Neural cell (in vitro differentiated cells): ENCODE measurements around the gene ZNF587. TPM values are rescaled to one million over a fixed set of nuclear protein-coding genes. Genes with fewer than 3 reads are reported as not detected.

Source experiments
- H2AFZ ChIP-seq: fragments of 200-600, 300-800 bp; sonication (generic), shearing (Covaris generic); 2 replicates; pipeline ENCODE4 v1.6.0; 2014; ENCODE audit warnings: low read depth, mild to moderate bottlenecking, antibody characterized with exemption, low read length, moderate library complexity
- H3F3A ChIP-seq: fragments of 200-600 bp; shearing (Covaris generic); 2 replicates; pipeline ENCODE4 v1.6.1; 2016; ENCODE audit warnings: mild to moderate bottlenecking, moderate library complexity, mixed read lengths, antibody characterized with exemption, low read length; ENCODE audit not compliant: insufficient read depth, poor library complexity, severe bottlenecking
- H3K27ac ChIP-seq: fragments of 200-600, 300-800 bp; sonication (generic), shearing (Covaris generic); 2 replicates; pipeline ENCODE4 v1.5.1; 2014; ENCODE audit warnings: mild to moderate bottlenecking, low read length, moderate library complexity
- H3K27me3 ChIP-seq: fragments of 300-800, 200-600 bp; sonication (generic), shearing (Covaris generic); 2 replicates; pipeline ENCODE4 v1.6.0; 2014; ENCODE audit warnings: mild to moderate bottlenecking, low read depth, low read length, moderate library complexity; ENCODE audit not compliant: insufficient read depth
- H3K36me3 ChIP-seq: fragments of 300-800, 200-600 bp; sonication (generic), shearing (Covaris generic); 2 replicates; pipeline ENCODE4 v1.5.1; 2014; ENCODE audit warnings: mild to moderate bottlenecking, antibody characterized with exemption, low read length, moderate library complexity; ENCODE audit not compliant: insufficient read depth
- H3K4me2 ChIP-seq: fragments of 300-800, 200-600 bp; sonication (generic), shearing (Covaris generic); 2 replicates; pipeline ENCODE4 v1.6.0; 2014; ENCODE audit warnings: mild to moderate bottlenecking, low read length
- H3K4me3 ChIP-seq: fragments of 300-800, 200-600 bp; sonication (generic), shearing (Covaris generic); 2 replicates; pipeline ENCODE4 v1.5.1; 2014; ENCODE audit warnings: mild to moderate bottlenecking, low read length, moderate library complexity
- H3K79me2 ChIP-seq: fragments of 200-600 bp; shearing (Covaris generic); replicated peaks from 2 replicates; pipeline ENCODE4 v1.6.0; 2014; ENCODE audit warnings: mild to moderate bottlenecking, low read length, moderate library complexity; ENCODE audit not compliant: insufficient read depth
- H3K9ac ChIP-seq: fragments of 300-800, 200-600 bp; sonication (generic), shearing (Covaris generic); 2 replicates; pipeline ENCODE4 v1.6.1; 2016; ENCODE audit warnings: mild to moderate bottlenecking, low read length, mixed read lengths
- H3K9me2 ChIP-seq: fragments of 200-600 bp; shearing (Covaris generic); 2 replicates; pipeline ENCODE4 v1.6.1; 2016; ENCODE audit warnings: mild to moderate bottlenecking, low read length, mixed read lengths; ENCODE audit not compliant: insufficient read depth
- H3K9me3 ChIP-seq: fragments of 200-600, 300-800 bp; sonication (generic), shearing (Covaris generic); 2 replicates; pipeline ENCODE4 v1.6.1; 2016; ENCODE audit warnings: mild to moderate bottlenecking, mixed run types, low read length, moderate library complexity, mixed read lengths
- H4K20me1 ChIP-seq: fragments of 200-600 bp; shearing (Covaris generic); 2 replicates; pipeline ENCODE4 v1.6.1; 2016; ENCODE audit warnings: mild to moderate bottlenecking, mixed run types; ENCODE audit not compliant: insufficient read depth
- CTCF ChIP-seq: fragments of 450-650 bp; IDR thresholded peaks from 2 replicates; pipeline ENCODE4 v1.5.1; 2014; ENCODE audit warnings: antibody characterized with exemption, mild to moderate bottlenecking, moderate library complexity; ENCODE audit not compliant: poor library complexity, severe bottlenecking
- EP300 ChIP-seq: fragments of 450-650 bp; conservative IDR thresholded peaks from 2 replicates; pipeline ENCODE4 v1.6.1; 2014; ENCODE audit warnings: antibody characterized with exemption, mild to moderate bottlenecking, moderate library complexity; ENCODE audit not compliant: poor library complexity, severe bottlenecking
- EZH2 ChIP-seq: fragments of 200-600, 300-800 bp; shearing (Covaris generic), sonication (generic); IDR thresholded peaks from 2 replicates; pipeline ENCODE4 v1.6.1; 2014; ENCODE audit warnings: antibody characterized with exemption, low read length, borderline replicate concordance, mild to moderate bottlenecking; ENCODE audit not compliant: insufficient read depth, poor library complexity, severe bottlenecking
- MXI1 ChIP-seq: fragments of 450-650 bp; conservative IDR thresholded peaks from 2 replicates; pipeline ENCODE4 v1.6.1; 2014; ENCODE audit warnings: antibody characterized with exemption, mild to moderate bottlenecking; ENCODE audit not compliant: poor library complexity, severe bottlenecking
- POLR2AphosphoS5 ChIP-seq: IDR thresholded peaks from 2 replicates; pipeline ENCODE4 v1.6.1; 2012
- RAD21 ChIP-seq: fragments of 450-650 bp; conservative IDR thresholded peaks from 2 replicates; pipeline ENCODE4 v1.6.1; 2014; ENCODE audit warnings: antibody characterized with exemption, mild to moderate bottlenecking, moderate library complexity
- REST ChIP-seq: IDR thresholded peaks from 2 replicates; pipeline ENCODE4 v1.6.1; 2012; ENCODE audit warnings: borderline replicate concordance
- SMC3 ChIP-seq: fragments of 450-650 bp; conservative IDR thresholded peaks from 2 replicates; pipeline ENCODE4 v1.6.1; 2014; ENCODE audit warnings: antibody characterized with exemption, mild to moderate bottlenecking, moderate library complexity; ENCODE audit not compliant: poor library complexity
- TAF1 ChIP-seq: IDR thresholded peaks from 2 replicates; pipeline ENCODE4 v1.6.1; 2012; ENCODE audit warnings: low read depth
- polyA plus RNA-seq: library from polyadenylated mRNA; depleted of rRNA; stranded (reverse); fragments of >200 nt; gene quantifications from 2 replicates; pipeline ENCODE4 v1.2.3, GENCODE V29; 2014

The ZNF587 gene
- polyA plus RNA-seq, 1 donor from 2014 or later, result 16.8 TPM

GRCh38 chr19:57816652-57817051 is 33.0 kb upstream of the ZNF587 start:
- Histone ChIP-seq H3K9ac (no peak overlapping the region), H3K4me3 (no peak overlapping the region), H3K9me3 (no peaks in the 10 kb centered on the region), H3K36me3 (no peaks in the 10 kb centered on the region), H3F3A (no peaks in the 10 kb centered on the region), H3K79me2 (peaks cover 6% of the 10 kb centered on the region), H3K4me2 (no peak overlapping the region), H3K27me3 (no peaks in the 10 kb centered on the region), H3K27ac (no peak overlapping the region), H4K20me1 (no peaks in the 10 kb centered on the region), H3K9me2 (no peaks in the 10 kb centered on the region), H2AFZ (no peak overlapping the region)
- no peak for TF ChIP-seq RAD21

DNA sequence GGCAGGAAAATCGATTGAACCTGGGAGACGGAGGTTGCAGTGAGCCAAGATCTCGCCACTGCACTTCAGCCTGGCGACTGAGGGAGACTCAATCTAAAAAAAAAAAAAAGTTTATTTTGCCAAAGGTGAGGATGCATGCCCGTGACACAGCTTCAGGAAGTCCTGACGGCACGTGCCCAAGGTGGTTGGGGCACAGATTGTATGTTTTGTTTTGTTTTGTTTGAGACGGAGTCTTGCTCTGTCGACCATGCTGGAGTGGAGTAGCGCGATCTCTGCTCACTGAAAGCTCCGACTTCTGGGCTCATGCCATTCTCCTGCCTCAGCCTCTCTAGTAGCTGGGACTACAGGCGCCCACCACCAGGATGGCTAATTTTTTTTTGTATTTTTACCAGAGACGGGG is 31.7 kb upstream of the ZNF587 start:
- Histone ChIP-seq H3K27ac (no peak overlapping the region), H3K4me3 (no peak overlapping the region), H3K4me2 (no peak overlapping the region), H3K9ac (no peak overlapping the region), H3K27me3 (no peaks in the 10 kb centered on the region), H4K20me1 (no peaks in the 10 kb centered on the region), H3K9me2 (no peaks in the 10 kb centered on the region), H3K36me3 (no peaks in the 10 kb centered on the region), H3K79me2 (peaks cover 6% of the 10 kb centered on the region), H2AFZ (no peak overlapping the region), H3F3A (no peaks in the 10 kb centered on the region), H3K9me3 (no peaks in the 10 kb centered on the region)
- no peak for TF ChIP-seq CTCF
- TF ChIP-seq SMC3, result no peak
- TF ChIP-seq RAD21, result no peak
- no peak for TF ChIP-seq TAF1
- TF ChIP-seq POLR2AphosphoS5, result no peak
- no peak for TF ChIP-seq EZH2
- TF ChIP-seq EP300, result no peak
- no peak for TF ChIP-seq REST
- no peak for TF ChIP-seq MXI1

DNA sequence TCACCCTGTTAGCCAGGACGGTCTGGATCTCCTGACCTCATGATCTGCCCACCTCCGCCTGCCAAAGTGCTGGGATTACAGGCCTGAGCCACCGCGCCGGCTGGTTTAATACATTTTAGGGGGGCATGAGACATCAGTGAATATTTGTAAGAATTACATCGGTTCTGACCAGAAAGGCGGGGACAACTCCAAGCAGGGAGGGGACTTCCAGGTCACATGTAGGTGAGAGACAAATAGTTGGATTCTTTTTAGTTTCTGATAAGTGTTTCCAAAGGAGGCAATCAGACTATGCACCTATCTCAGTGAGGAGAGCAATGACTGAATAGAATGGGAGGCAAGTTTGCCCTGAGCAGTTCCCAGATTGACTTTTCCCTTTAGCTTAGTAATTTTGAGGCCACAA is 31.3 kb upstream of the ZNF587 start:
- TF ChIP-seq SMC3 (no peak), TAF1 (no peak), EZH2 (no peak), POLR2AphosphoS5 (no peak), EP300 (no peak), RAD21 (no peak), CTCF (no peak), REST (no peak), MXI1 (no peak)
- no peak overlapping the region for H3K4me2 ChIP-seq
- H3K9me3 ChIP-seq, result no peaks in the 10 kb centered on the region
- no peaks in the 10 kb centered on the region for H3K36me3 ChIP-seq
- no peak overlapping the region for H2AFZ ChIP-seq
- H3K79me2 ChIP-seq, result peaks cover 6% of the 10 kb centered on the region
- no peaks in the 10 kb centered on the region for H3K9me2 ChIP-seq
- no peak overlapping the region for H3K9ac ChIP-seq
- no peaks in the 10 kb centered on the region for H3F3A ChIP-seq
- no peaks in the 10 kb centered on the region for H4K20me1 ChIP-seq
- no peaks in the 10 kb centered on the region for H3K27me3 ChIP-seq
- no peak overlapping the region for H3K4me3 ChIP-seq
- no peak overlapping the region for H3K27ac ChIP-seq
